Tibial nerve (tissue), 4 donors: ENCODE data around the gene ELANE. TPM values are rescaled to one million over a fixed set of nuclear protein-coding genes. Genes with fewer than 3 reads are reported as not detected.

Source experiments
- DNase-seq, 2 donors: peaks; one replicate each; pipeline ENCODE4 v3.0.0-alpha.2; 2019; ENCODE audit warnings: low spot score in 2 of 2
- H3K27ac ChIP-seq, 4 donors: fragments of 200-600 bp; sonication (generic) in 3 of 4; one replicate each; pipeline ENCODE4 v1.5.1; 2017 to 2019; ENCODE audit warnings: mild to moderate bottlenecking in 1 of 4
- H3K27me3 ChIP-seq, 2 donors: fragments of 200-600 bp; sonication (generic) in 1 of 2; one replicate each; pipeline versions ENCODE4 v1.5.1 to v1.6.0; 2017 to 2019
- H3K36me3 ChIP-seq, 3 donors: fragments of 200-600 bp; sonication (generic); one replicate each; pipeline ENCODE4 v1.5.1; 2018 to 2019
- H3K4me1 ChIP-seq, 4 donors: fragments of 200-600 bp; sonication (generic) in 3 of 4; one replicate each; pipeline ENCODE4 v1.5.1; 2017 to 2019
- H3K4me3 ChIP-seq, 4 donors: fragments of 200-600 bp; sonication (generic) in 3 of 4; one replicate each; pipeline ENCODE4 v1.5.1; 2017 to 2019; ENCODE audit warnings: mild to moderate bottlenecking in 1 of 4, moderate library complexity in 1 of 4
- H3K9me3 ChIP-seq, 4 donors: fragments of 200-600 bp; sonication (generic) in 3 of 4; one replicate each; pipeline ENCODE4 v1.5.1; 2017 to 2019
- EP300 ChIP-seq, 2 donors: sonication (generic); formaldehyde crosslinking; IDR thresholded peaks; one replicate each; pipeline ENCODE4 v1.6.1; 2017; ENCODE audit warnings: antibody characterized with exemption in 2 of 2, mild to moderate bottlenecking in 1 of 2
- POLR2A ChIP-seq, 2 donors: fragments of 450-650 bp; IDR thresholded peaks; one replicate each; pipeline ENCODE4 v1.6.1; 2017; ENCODE audit warnings: antibody characterized with exemption in 2 of 2, mild to moderate bottlenecking in 2 of 2, moderate library complexity in 2 of 2
- WGBS, 2 donors: methylation state at CpG; one replicate each; pipeline ENCODE4 v1.1.5; 2018; 5-methylcytosine and 5-hydroxymethylcytosine counted together
- total RNA-seq, 4 donors: library from RNA; depleted of rRNA; stranded (reverse); fragments of >200 nt; gene quantifications; one replicate each; pipeline ENCODE4 v1.1.0, GENCODE V29; 2016
- TF ChIP-seq, protein P1 (sequence below), 5 experiments: fragments of 200-600 bp in 3 of 5; fragments of 450-650 bp in 2 of 5; sonication (generic) in 3 of 5; IDR thresholded peaks; one replicate each; pipeline ENCODE4 v1.5.1; 2016 to 2019; ENCODE audit warnings: antibody characterized with exemption in 5 of 5, mild to moderate bottlenecking in 3 of 5, moderate library complexity in 2 of 5

The ELANE gene
- total RNA-seq, result 10 to 100 TPM in 1 of 4 donors, 1 to 10 TPM in 2, under 1 TPM in 1; 0.66 to 12.6 (median 4.2) TPM

DNA sequence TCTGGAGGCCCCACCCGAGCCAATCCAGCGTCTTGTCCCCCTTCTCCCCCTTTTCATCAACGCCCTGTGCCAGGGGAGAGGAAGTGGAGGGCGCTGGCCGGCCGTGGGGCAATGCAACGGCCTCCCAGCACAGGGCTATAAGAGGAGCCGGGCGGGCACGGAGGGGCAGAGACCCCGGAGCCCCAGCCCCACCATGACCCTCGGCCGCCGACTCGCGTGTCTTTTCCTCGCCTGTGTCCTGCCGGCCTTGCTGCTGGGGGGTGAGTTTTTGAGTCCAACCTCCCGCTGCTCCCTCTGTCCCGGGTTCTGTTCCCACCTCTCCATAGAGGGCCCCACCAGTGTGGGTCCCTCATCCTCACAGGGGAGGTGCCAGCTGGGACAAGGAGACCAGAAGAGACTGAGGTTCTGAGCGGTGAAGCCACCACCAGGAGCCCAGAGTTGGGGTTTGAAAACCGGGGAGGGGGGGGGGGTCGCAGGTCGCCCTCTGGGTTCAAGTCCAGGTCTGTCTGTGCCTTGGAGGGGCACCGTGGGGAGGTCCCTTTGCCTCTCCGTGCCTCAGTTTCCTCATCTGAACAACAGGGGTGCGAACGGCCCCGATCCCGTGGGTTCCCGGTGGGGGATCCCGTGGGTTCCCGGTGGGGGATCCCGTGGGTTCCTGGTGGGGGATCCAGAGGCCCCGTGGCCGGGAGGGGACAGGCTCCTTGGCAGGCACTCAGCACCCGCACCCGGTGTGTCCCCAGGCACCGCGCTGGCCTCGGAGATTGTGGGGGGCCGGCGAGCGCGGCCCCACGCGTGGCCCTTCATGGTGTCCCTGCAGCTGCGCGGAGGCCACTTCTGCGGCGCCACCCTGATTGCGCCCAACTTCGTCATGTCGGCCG lies at the start of gene ELANE:
ELANE (plus strand) TSS at position 168 of the 878 bp plus-strand sequence; CDS start at position 194, 26 bp downstream.
- Histone ChIP-seq H3K36me3 (no peaks in the 10 kb centered on the region), H3K27me3 (peaks cover 0 to 71% of the 10 kb centered on the region in 2 donors), H3K9me3 (no peaks in the 10 kb centered on the region), H3K4me3 (no peak within 1 kb of the TSS), H3K4me1 (peaks cover 0 to 46% (median 3%) of the 10 kb centered on the region in 4 donors), H3K27ac (peak within 1 kb of the TSS in 2 of 4 donors; percentile 58 to 88)
- DNase-seq, result no peak
- WGBS, 2 donors, result 64 to 67% methylated on average over 25 to 46 of the region's 55 CpGs
- TF ChIP-seq EP300 (IDR thresholded peaks at IDR 0.05) (no peak), POLR2A (IDR thresholded peaks at IDR 0.05) (no peak)
- TF ChIP-seq, protein P1, sequence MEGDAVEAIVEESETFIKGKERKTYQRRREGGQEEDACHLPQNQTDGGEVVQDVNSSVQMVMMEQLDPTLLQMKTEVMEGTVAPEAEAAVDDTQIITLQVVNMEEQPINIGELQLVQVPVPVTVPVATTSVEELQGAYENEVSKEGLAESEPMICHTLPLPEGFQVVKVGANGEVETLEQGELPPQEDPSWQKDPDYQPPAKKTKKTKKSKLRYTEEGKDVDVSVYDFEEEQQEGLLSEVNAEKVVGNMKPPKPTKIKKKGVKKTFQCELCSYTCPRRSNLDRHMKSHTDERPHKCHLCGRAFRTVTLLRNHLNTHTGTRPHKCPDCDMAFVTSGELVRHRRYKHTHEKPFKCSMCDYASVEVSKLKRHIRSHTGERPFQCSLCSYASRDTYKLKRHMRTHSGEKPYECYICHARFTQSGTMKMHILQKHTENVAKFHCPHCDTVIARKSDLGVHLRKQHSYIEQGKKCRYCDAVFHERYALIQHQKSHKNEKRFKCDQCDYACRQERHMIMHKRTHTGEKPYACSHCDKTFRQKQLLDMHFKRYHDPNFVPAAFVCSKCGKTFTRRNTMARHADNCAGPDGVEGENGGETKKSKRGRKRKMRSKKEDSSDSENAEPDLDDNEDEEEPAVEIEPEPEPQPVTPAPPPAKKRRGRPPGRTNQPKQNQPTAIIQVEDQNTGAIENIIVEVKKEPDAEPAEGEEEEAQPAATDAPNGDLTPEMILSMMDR (IDR thresholded peaks at IDR 0.05), result no peak

DNA sequence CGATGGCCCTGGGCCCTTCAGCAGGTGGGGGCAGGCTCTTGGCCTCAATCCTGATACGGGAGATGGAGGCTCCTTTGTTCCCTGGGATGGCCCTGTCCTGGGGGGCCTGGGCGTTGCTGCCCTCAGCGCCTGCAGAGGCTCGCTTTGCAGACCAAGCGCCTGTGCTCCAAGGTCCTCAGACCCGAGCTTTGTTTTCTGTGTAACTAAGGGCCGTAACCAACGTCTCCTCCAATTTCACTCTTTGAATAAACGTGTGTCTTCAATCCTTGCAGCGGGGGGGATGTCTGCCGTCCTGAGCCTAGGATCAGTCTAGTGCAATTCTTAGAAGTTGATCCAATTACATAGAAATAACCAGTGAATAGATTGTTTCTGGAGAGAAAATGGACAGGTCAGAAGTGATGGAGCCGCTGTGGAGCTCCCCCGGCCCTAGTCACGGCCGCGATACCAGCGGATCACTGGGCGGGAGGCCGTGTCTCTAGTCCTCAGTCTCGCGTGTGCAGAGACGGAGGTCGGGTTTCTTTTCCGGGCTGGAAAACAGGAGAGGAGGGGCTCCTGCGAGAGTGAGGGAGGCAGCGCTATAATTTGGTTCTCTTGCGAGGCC lies 49.5 kb upstream of the ELANE start:
- TF ChIP-seq, protein P1 (IDR thresholded peaks at IDR 0.05), result no peak
- TF ChIP-seq EP300 (IDR thresholded peaks at IDR 0.05), result no peak
- no peak for TF ChIP-seq POLR2A (IDR thresholded peaks at IDR 0.05)
- no peaks in the 10 kb centered on the region for H3K9me3 ChIP-seq
- H3K27me3 ChIP-seq, result no peaks in the 10 kb centered on the region
- no peak for DNase-seq
- H3K4me3 ChIP-seq, result peak overlapping the region in 1 of 4 donors; percentile 15
- H3K4me1 ChIP-seq, result peaks cover 9 to 71% (median 51%) of the 10 kb centered on the region in 4 donors
- 23 to 36% methylated on average over 27 to 28 of the region's 28 CpGs for WGBS, 2 donors
- H3K36me3 ChIP-seq, result peaks cover 15 to 56% (median 37%) of the 10 kb centered on the region in 3 donors
- H3K27ac ChIP-seq, result peak overlapping the region in 1 of 4 donors; percentile 59

DNA sequence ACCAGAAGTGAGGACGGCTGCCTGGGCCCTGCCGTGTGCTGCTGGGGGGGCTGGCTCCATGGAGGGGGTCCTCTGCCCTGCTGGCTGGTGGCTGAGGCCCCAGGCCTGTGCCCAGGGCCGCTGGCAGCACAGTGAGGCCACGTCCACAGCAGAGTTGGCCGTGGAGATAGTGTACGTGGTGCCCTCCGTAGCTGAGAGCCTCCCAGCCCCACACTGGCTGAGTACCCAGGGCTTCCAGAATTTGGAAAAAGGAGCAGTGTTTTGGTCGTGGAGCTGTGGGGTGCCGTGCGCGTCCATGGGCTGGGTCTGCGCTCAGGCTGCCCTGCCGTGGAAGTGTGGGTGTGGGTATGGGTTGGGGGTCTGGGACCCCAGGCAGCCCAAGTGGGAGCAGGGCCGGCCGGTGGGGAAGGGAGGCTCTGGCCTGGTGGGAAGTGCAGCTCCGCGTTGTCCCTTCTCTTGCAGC lies 49.0 kb upstream of the ELANE start:
- peak overlapping the region in 1 of 4 donors; percentile 15 for H3K4me3 ChIP-seq
- no peak for DNase-seq
- H3K4me1 ChIP-seq, result peaks cover 9 to 71% (median 51%) of the 10 kb centered on the region in 4 donors
- no peaks in the 10 kb centered on the region for H3K9me3 ChIP-seq
- TF ChIP-seq, protein P1 (IDR thresholded peaks at IDR 0.05), result no peak
- TF ChIP-seq EP300 (IDR thresholded peaks at IDR 0.05), result no peak
- no peak for TF ChIP-seq POLR2A (IDR thresholded peaks at IDR 0.05)
- 65 to 72% methylated on average over 7 to 13 of the region's 17 CpGs for WGBS, 2 donors
- H3K27ac ChIP-seq, result no peak overlapping the region
- peaks cover 15 to 61% (median 42%) of the 10 kb centered on the region in 3 donors for H3K36me3 ChIP-seq
- H3K27me3 ChIP-seq, result no peaks in the 10 kb centered on the region

DNA sequence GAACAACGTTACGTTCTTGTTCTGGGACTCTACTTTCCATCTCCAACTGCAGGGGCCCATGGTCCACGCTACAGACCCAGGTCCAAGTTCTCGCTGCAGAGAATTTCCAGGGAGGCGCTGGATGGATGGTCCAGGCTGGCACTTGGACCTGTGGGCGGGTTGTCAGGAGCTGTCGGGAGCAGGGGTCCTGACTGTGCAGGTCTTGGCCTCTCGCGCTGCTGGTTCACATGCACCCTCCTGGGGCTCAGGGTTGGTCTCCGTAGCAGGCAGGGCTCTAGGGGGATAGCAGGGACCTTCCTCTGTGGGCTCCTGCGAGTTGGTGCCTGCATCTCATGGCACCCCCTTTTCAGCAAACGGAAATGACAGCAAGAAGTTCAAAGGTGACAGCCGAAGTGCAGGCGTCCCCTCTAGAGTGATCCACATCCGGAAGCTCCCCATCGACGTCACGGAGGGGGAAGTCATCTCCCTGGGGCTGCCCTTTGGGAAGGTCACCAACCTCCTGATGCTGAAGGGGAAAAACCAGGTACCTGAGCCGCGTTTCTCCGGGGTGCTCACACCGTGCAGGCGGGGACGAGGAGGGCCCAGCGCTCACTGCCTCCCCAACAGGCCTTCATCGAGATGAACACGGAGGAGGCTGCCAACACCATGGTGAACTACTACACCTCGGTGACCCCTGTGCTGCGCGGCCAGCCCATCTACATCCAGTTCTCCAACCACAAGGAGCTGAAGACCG lies 48.3 kb upstream of the ELANE start:
- H3K27me3 ChIP-seq, result no peaks in the 10 kb centered on the region
- DNase-seq, result no peak
- TF ChIP-seq POLR2A (IDR thresholded peaks at IDR 0.05) (no peak), EP300 (IDR thresholded peaks at IDR 0.05) (no peak)
- TF ChIP-seq, protein P1 (IDR thresholded peaks at IDR 0.05), result no peak
- 82 to 83% methylated on average over 24 to 31 of the region's 31 CpGs for WGBS, 2 donors
- peaks cover 9 to 65% (median 47%) of the 10 kb centered on the region in 4 donors for H3K4me1 ChIP-seq
- H3K9me3 ChIP-seq, result no peaks in the 10 kb centered on the region
- peaks cover 15 to 68% (median 48%) of the 10 kb centered on the region in 3 donors for H3K36me3 ChIP-seq
- no peak overlapping the region for H3K27ac ChIP-seq
- no peak overlapping the region for H3K4me3 ChIP-seq
